ENCODE results near the gene FAM20C. TPM values are rescaled to one million over a fixed set of nuclear protein-coding genes. Genes with fewer than 3 reads are reported as not detected.

Gene FAM20C
- total RNA-seq, 1 experiment from 2014 or later: 62.4 TPM

DNA sequence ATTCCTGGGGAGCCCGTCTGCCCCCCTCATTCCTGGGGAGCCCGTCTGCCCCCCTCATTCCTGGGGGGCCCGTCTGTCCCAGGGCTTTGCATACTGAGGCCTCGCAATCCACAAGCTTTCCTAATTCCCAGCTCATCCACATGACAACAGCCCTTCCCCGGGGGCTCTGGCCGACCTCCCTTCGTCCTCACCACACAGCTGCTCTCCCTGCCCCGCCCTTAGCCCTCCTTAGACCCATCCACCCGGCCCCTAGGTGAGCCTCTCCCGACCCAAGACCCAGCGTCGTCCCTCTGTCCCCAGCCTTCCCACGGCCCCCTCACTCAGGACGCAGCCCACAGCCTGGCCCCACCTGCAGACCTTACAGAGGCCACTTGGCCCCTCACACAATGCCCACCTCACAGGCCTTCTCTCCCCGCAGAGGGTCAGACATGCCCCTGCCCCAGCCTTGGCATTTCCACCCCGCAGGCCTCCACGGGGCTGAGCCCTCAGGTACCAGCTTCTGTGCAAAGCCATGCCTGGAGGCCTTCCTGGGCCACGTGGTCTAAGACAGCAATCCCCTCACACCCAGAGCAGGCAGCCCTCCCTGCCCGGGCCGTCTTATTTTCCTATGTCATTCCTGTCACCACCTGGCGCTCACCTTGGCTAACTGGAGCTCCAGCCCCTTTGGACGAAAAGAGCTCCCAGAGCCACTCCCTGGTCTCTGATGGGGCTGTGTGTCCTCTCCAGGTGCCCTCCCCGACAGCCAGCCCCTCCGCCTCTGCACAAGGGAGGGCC is 3.5 kb upstream of the FAM20C start:
- BruUV-seq (replicated peaks): no TSS peak
- no peak overlapping the region for H3K4me3 ChIP-seq (ENCODE audit: low read depth in 2 of 2, low read length in 2 of 2)
- in situ Hi-C loops (cut with HindIII; ENCODE audit: low pct_unique_long_range_greater_than_20kb, low sequenced_read_pairs): no loop called here
- no peak overlapping the region for H3K27ac ChIP-seq (ENCODE audit: low read length)
- TF ChIP-seq SIN3A (IDR thresholded peaks at IDR 0.05; ENCODE audit: borderline replicate concordance, insufficient read depth, low read depth, low read length): no peak
- TF ChIP-seq TCF7L2 (IDR thresholded peaks at IDR 0.05; ENCODE audit: low read depth, low read length): no peak
- TF ChIP-seq POLR2AphosphoS5 (IDR thresholded peaks at IDR 0.05; ENCODE audit: low read depth, low read length): no peak
- TF ChIP-seq, protein P1, sequence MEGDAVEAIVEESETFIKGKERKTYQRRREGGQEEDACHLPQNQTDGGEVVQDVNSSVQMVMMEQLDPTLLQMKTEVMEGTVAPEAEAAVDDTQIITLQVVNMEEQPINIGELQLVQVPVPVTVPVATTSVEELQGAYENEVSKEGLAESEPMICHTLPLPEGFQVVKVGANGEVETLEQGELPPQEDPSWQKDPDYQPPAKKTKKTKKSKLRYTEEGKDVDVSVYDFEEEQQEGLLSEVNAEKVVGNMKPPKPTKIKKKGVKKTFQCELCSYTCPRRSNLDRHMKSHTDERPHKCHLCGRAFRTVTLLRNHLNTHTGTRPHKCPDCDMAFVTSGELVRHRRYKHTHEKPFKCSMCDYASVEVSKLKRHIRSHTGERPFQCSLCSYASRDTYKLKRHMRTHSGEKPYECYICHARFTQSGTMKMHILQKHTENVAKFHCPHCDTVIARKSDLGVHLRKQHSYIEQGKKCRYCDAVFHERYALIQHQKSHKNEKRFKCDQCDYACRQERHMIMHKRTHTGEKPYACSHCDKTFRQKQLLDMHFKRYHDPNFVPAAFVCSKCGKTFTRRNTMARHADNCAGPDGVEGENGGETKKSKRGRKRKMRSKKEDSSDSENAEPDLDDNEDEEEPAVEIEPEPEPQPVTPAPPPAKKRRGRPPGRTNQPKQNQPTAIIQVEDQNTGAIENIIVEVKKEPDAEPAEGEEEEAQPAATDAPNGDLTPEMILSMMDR (IDR thresholded peaks at IDR 0.05): no peak
- no peak for DNase-seq (ENCODE audit: low read depth, low spot score)
- POLR2A ChIA-PET: no interaction called here
- no peak for ATAC-seq
- peaks cover 2% of the 10 kb centered on the region; the same call in 1 of the 2 replicates for H3K36me3 ChIP-seq (ENCODE audit: control insufficient read depth, insufficient read depth, low read length)
- peaks cover 7% of the 10 kb centered on the region for H3K4me1 ChIP-seq (ENCODE audit: control insufficient read depth, insufficient read depth, low read length)
- CTCF ChIA-PET: interaction anchor here (0.7 kb wide), 1 partner anchor 102 kb away, joined by 4 read pairs; no protein-coding TSS in a partner anchor
- intact Hi-C loops (cut with micrococcal nuclease; ENCODE audit: unreplicated experiment): no loop called here
- H3K27me3 ChIP-seq (ENCODE audit: control insufficient read depth, insufficient read depth, low read length): no peaks in the 10 kb centered on the region
- H3K9me3 ChIP-seq (ENCODE audit: control insufficient read depth, insufficient read depth, low read depth, low read length): no peaks in the 10 kb centered on the region

DNA sequence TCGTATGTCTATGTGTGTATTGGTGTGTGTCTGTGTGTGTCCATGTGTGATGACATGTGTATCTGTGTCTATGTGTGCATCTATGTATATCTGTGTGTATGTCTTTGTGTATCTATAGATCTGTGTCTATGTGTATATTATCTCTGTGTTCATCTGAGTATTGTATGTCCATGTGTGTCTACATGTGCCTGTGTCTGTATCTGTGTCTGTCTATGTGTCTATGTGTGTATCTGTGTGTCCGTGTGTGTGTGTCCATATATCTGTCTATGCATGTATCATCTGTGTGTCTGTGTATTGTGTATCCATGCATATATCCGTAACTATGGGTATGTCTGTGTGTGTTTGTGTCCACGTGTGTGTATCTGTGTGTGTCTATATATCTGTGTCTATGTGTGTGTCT is 2.7 kb upstream of the FAM20C start:
- Histone ChIP-seq H3K4me1 (ENCODE audit: control insufficient read depth, insufficient read depth, low read length) (peaks cover 12% of the 10 kb centered on the region), H3K9me3 (ENCODE audit: control insufficient read depth, insufficient read depth, low read depth, low read length) (no peaks in the 10 kb centered on the region), H3K4me3 (ENCODE audit: low read depth in 2 of 2, low read length in 2 of 2) (no peak overlapping the region), H3K36me3 (ENCODE audit: control insufficient read depth, insufficient read depth, low read length) (peaks cover 2% of the 10 kb centered on the region; the same call in 1 of the 2 replicates), H3K27me3 (ENCODE audit: control insufficient read depth, insufficient read depth, low read length) (no peaks in the 10 kb centered on the region), H3K27ac (ENCODE audit: low read length) (no peak overlapping the region)
- TF ChIP-seq, protein P2, sequence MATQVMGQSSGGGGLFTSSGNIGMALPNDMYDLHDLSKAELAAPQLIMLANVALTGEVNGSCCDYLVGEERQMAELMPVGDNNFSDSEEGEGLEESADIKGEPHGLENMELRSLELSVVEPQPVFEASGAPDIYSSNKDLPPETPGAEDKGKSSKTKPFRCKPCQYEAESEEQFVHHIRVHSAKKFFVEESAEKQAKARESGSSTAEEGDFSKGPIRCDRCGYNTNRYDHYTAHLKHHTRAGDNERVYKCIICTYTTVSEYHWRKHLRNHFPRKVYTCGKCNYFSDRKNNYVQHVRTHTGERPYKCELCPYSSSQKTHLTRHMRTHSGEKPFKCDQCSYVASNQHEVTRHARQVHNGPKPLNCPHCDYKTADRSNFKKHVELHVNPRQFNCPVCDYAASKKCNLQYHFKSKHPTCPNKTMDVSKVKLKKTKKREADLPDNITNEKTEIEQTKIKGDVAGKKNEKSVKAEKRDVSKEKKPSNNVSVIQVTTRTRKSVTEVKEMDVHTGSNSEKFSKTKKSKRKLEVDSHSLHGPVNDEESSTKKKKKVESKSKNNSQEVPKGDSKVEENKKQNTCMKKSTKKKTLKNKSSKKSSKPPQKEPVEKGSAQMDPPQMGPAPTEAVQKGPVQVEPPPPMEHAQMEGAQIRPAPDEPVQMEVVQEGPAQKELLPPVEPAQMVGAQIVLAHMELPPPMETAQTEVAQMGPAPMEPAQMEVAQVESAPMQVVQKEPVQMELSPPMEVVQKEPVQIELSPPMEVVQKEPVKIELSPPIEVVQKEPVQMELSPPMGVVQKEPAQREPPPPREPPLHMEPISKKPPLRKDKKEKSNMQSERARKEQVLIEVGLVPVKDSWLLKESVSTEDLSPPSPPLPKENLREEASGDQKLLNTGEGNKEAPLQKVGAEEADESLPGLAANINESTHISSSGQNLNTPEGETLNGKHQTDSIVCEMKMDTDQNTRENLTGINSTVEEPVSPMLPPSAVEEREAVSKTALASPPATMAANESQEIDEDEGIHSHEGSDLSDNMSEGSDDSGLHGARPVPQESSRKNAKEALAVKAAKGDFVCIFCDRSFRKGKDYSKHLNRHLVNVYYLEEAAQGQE (IDR thresholded peaks at IDR 0.05; ENCODE audit: insufficient read depth in 1 of 2, low read depth in 2 of 2, low read length in 1 of 2): no peak
- TF ChIP-seq SIN3A (IDR thresholded peaks at IDR 0.05; ENCODE audit: borderline replicate concordance, insufficient read depth, low read depth, low read length) (no peak), POLR2AphosphoS5 (IDR thresholded peaks at IDR 0.05; ENCODE audit: low read depth, low read length) (no peak), TCF7L2 (IDR thresholded peaks at IDR 0.05; ENCODE audit: low read depth, low read length) (no peak)
- TF ChIP-seq, protein P1 (IDR thresholded peaks at IDR 0.05): no peak
- intact Hi-C loops (cut with micrococcal nuclease; ENCODE audit: unreplicated experiment): no loop called here
- DNase-seq (ENCODE audit: low read depth, low spot score) (no peak), ATAC-seq (no peak)
- TSS peak; percentile 79 for BruUV-seq (replicated peaks)
- POLR2A ChIA-PET: no interaction called here
- CTCF ChIA-PET: no interaction called here
- in situ Hi-C loops (cut with HindIII; ENCODE audit: low pct_unique_long_range_greater_than_20kb, low sequenced_read_pairs): no loop called here

Data from Panc1 (cell line).